Hepatocyte (in vitro differentiated cells): ENCODE data around the gene ZNF185.

ENCODE experiments used
- EZH2 ChIP-seq: fragments of 200-600 bp; sonication (generic); IDR thresholded peaks from 2 replicates; pipeline ENCODE4 v1.6.1; 2016; ENCODE audit warnings: antibody characterized with exemption, mild to moderate bottlenecking, borderline replicate concordance
- EZH2phosphoT487 ChIP-seq: fragments of 200-600 bp; sonication (generic); IDR thresholded peaks from one replicate; pipeline ENCODE4 v1.6.1; 2018; ENCODE audit warnings: antibody characterized with exemption, mild to moderate bottlenecking, low read depth, moderate library complexity; ENCODE audit not compliant: unreplicated experiment, severe bottlenecking
- TF ChIP-seq, protein P1 (sequence below): fragments of 200-600 bp; sonication (generic); IDR thresholded peaks from 2 replicates; pipeline ENCODE4 v1.5.1; 2016; ENCODE audit warnings: antibody characterized with exemption, mild to moderate bottlenecking; ENCODE audit not compliant: poor library complexity

GRCh38 chrX:152912641-152913040, 14.8 kb downstream of the ZNF185 start:
- TF ChIP-seq, protein P1, sequence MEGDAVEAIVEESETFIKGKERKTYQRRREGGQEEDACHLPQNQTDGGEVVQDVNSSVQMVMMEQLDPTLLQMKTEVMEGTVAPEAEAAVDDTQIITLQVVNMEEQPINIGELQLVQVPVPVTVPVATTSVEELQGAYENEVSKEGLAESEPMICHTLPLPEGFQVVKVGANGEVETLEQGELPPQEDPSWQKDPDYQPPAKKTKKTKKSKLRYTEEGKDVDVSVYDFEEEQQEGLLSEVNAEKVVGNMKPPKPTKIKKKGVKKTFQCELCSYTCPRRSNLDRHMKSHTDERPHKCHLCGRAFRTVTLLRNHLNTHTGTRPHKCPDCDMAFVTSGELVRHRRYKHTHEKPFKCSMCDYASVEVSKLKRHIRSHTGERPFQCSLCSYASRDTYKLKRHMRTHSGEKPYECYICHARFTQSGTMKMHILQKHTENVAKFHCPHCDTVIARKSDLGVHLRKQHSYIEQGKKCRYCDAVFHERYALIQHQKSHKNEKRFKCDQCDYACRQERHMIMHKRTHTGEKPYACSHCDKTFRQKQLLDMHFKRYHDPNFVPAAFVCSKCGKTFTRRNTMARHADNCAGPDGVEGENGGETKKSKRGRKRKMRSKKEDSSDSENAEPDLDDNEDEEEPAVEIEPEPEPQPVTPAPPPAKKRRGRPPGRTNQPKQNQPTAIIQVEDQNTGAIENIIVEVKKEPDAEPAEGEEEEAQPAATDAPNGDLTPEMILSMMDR: no peak
- no peak for TF ChIP-seq EZH2phosphoT487
- TF ChIP-seq EZH2: no peak
